Muscle layer of duodenum (tissue), 2 donors: ENCODE results near the gene SDSL.

Experiments
- H3K27ac ChIP-seq: one replicate; pipeline ENCODE4 v1.7.0; 2013; ENCODE audit warnings: mild to moderate bottlenecking, low read length
- H3K27me3 ChIP-seq: one replicate; pipeline ENCODE4 v1.7.0; 2013; ENCODE audit warnings: low read depth, mild to moderate bottlenecking, control low read depth, low read length
- H3K36me3 ChIP-seq, 2 donors: one replicate each; pipeline ENCODE4 v1.7.0; 2013; ENCODE audit warnings: low read length in 2 of 2, control low read depth in 1 of 2, mild to moderate bottlenecking in 1 of 2; ENCODE audit not compliant: insufficient read depth in 2 of 2, control insufficient read depth in 1 of 2
- H3K4me1 ChIP-seq, 2 donors: one replicate each; pipeline ENCODE4 v1.7.0; 2013; ENCODE audit warnings: low read length in 2 of 2, mild to moderate bottlenecking in 2 of 2, control low read depth in 1 of 2, moderate library complexity in 1 of 2; ENCODE audit not compliant: insufficient read depth in 2 of 2, control insufficient read depth in 1 of 2
- H3K4me3 ChIP-seq, 2 donors: one replicate each; pipeline ENCODE4 v1.7.0; 2013; ENCODE audit warnings: low read length in 2 of 2, low read depth in 1 of 2, mild to moderate bottlenecking in 1 of 2
- H3K9me3 ChIP-seq, 2 donors: one replicate each; pipeline ENCODE4 v1.7.0; 2013; ENCODE audit warnings: low read length in 2 of 2, control low read depth in 1 of 2, mild to moderate bottlenecking in 1 of 2; ENCODE audit not compliant: control insufficient read depth in 1 of 2
- donor health status: healthy.

The SDSL gene

DNA sequence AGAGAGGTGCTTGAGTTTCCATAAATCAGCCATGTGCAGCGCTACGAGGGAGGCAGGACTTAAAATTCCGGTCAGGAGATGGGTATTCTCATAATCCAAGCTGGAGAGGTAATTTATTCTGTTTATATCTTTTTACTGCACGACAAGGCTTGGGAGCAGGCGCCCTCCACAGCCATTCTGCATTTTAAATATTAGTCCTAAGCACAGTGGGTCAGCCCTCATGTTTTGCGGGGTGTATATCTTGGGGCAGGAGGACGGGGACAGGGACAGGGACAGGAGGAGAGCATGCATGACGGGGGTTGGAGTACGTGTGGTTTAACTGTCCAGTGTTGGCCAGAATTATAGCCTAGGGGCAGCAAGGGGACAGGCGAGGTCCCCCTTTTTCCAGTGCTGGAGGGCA lies 35.0 kb downstream of the SDSL start:
- no peak overlapping the region for H3K4me3 ChIP-seq
- H3K36me3 ChIP-seq: no peaks in the 10 kb centered on the region
- no peak overlapping the region for H3K27ac ChIP-seq
- no peaks in the 10 kb centered on the region for H3K9me3 ChIP-seq
- peaks cover 5% of the 10 kb centered on the region for H3K27me3 ChIP-seq
- peaks cover 0 to 1% of the 10 kb centered on the region in 2 donors for H3K4me1 ChIP-seq

DNA sequence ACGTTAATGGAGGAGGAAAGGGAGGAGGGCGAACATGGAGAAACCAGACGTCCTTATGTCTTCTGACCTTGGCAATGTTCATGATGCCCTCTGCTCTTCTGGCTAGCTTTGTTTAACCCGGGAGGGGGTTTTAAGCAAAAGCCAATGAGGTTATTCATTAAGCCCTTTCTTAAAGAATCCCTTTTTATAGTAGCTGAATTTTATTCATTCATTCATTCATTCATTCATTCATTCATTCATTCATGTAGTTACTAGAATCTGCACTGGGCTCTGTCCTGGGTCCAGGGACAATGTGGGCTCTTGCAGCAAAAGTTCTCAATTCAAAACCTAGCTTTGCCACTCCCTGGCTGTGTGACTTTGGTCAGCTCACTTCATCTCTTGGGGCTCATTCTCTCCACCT lies 35.5 kb downstream of the SDSL start:
- peaks cover 5% of the 10 kb centered on the region for H3K27me3 ChIP-seq
- no peak overlapping the region for H3K4me3 ChIP-seq
- peaks cover 0 to 4% of the 10 kb centered on the region in 2 donors for H3K4me1 ChIP-seq
- H3K9me3 ChIP-seq: no peaks in the 10 kb centered on the region
- no peaks in the 10 kb centered on the region for H3K36me3 ChIP-seq
- no peak overlapping the region for H3K27ac ChIP-seq

DNA sequence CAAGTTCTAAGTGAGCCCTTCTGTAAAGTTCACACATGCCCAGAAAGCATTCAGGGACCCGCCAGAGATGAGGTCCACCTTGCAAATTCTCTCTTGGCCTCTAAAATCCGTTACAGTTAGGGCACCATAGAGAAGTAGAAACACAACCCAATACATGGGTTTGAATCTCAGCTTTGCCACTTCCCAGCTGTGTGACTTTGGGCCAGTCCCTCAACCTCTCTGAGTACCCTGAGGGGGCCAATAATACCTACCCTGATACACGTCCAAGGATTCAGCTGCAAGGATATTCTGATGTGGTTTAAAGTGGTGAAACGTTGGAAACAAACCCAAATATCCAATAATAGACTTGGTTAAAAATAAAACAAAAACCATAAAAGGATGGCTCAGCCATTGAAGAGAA lies 37.8 kb downstream of the SDSL start:
- Histone ChIP-seq H3K27me3 (peaks cover 27% of the 10 kb centered on the region), H3K4me3 (no peak overlapping the region)

DNA sequence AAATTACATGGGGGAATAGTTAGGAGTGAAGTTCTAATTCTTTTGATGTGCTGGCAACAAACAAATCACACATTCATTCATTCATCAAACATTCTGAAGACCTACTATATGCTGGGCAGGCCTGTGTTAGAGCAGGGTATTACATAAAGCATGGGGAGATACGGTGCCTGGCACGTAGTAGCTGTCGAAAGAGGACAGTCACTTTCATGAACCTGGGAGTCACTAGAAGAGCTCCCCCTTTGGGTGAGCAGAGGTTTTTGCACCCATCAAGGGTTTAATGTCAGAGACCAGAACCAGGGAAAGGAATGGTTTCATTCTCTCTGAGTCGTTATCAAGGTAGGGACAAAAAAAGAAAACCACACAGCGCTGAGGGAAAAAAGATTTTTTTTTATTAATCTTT lies 39.5 kb downstream of the SDSL start:
- Histone ChIP-seq H3K27ac (no peak overlapping the region), H3K36me3 (no peaks in the 10 kb centered on the region), H3K4me3 (no peak overlapping the region), H3K4me1 (peaks cover 0 to 34% of the 10 kb centered on the region in 2 donors), H3K9me3 (no peaks in the 10 kb centered on the region), H3K27me3 (peaks cover 39% of the 10 kb centered on the region)

More for the DNA sequence above, 37.8 kb downstream of the SDSL start:
- Histone ChIP-seq H3K4me1 (peaks cover 0 to 27% of the 10 kb centered on the region in 2 donors), H3K27ac (no peak overlapping the region), H3K36me3 (no peaks in the 10 kb centered on the region), H3K9me3 (no peaks in the 10 kb centered on the region)

DNA sequence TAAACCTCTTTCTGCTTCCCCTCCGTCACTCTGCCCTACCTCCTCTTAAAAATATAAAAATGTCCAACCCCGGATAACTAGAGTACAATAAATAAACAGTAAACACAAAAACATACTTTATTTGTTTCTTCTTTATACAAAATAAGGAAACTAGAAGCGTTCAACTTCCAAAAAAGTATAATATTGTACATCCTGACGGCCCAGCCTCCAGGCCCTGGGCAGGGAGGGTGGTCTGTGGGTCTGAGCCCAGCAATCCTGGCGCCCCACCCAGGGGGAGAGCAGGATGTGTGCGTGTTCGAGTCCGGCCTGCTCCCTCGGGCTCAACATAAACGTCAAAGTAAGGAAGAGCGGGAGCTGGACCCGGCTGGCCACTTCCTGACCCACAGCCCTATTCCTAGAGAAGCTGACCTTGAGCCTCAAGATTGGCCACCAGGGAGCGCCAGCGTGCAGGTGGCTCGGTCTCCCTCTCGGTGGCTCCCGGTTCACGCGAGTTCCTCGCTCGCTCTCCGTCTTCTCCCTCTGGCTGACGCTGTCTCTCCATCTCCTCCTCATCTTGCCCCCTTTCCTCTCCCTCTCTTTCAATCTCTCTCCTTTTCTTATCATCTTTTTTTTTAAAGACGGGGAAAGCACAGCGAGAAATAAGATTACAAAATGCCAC lies 40.1 kb downstream of the SDSL start:
- H3K27ac ChIP-seq: no peak overlapping the region
- H3K4me1 ChIP-seq: peaks cover 0 to 40% of the 10 kb centered on the region in 2 donors
- H3K36me3 ChIP-seq: no peaks in the 10 kb centered on the region
- H3K4me3 ChIP-seq: peak overlapping the region in 1 of 2 donors; percentile 12
- H3K27me3 ChIP-seq: peaks cover 44% of the 10 kb centered on the region
- H3K9me3 ChIP-seq: no peaks in the 10 kb centered on the region

DNA sequence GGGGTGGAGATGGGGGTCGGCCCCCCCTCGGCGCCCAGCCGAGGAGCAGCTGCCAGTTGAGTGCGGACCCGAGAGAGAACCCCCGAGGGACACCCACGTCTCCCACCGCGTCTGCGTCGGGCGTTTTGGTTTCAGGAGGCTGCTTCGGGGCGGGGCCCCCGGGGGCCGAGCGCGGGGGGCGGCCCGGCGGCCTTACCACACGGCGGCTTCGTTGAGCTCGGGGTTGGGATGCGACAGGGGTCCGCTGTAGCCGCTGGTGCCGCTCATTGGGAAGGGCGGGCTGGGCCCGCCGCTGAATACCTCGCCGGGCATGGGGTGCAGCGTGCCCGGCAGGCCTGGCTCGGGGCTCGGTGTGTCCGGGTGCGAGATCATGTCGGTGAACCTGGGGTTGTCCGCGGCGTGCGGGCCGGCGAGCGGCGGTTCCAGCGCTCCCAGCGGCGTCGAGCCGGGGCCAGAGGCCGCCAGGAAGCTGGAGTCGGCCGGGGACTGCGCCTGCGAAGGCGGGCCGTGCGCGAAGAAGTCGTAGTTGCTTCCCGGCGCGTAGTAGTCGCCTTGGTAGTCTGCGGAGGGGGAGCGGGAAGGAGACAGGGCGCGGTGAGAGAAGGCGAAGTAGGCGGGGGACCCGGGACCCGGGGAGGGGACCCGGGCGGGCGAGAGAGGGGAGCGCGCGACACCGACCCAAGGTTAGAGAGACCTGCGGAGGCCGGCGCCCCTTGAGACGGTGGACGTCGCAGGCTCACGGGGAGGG lies 41.0 kb downstream of the SDSL start:
- Histone ChIP-seq H3K27me3 (peaks cover 53% of the 10 kb centered on the region), H3K4me3 (peak overlapping the region in 1 of 2 donors; percentile 59), H3K36me3 (no peaks in the 10 kb centered on the region), H3K9me3 (no peaks in the 10 kb centered on the region), H3K27ac (no peak overlapping the region), H3K4me1 (peaks cover 0 to 49% of the 10 kb centered on the region in 2 donors)

DNA sequence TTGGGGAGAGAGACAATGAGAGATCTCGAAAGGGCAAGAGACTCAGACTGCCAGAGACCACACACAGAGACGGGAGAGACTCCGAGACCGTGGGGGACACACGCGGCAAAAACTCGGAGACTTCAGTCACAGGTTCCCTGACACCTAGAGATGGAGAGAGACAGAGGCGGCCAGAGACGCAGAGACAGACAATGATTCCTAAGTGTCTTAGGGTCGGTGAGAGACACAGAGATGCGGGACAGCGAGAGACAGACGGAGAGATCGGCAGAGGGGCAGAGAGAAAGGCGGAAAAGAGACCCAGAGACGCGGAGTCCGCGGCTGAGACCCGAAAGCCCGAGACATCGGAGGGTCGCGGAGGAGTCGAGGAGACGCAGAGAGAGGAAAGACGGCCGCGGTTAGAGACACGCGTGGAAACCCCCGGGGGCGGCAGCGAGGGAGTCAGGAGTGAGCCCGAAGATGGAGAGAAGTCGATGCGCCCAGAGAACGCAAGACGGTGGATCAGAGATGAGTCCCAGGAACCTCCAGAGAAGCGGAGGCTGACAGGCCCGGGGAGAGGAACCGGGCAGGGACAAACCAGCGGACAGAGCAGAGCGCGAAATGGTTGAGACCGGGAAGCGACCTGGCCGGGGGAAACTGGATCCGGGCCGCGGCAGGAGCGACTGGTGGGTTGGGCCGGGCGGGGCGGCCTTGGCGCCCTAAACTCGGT lies 41.7 kb downstream of the SDSL start:
- no peaks in the 10 kb centered on the region for H3K9me3 ChIP-seq
- H3K27ac ChIP-seq: no peak overlapping the region
- peaks cover 60% of the 10 kb centered on the region for H3K27me3 ChIP-seq
- no peaks in the 10 kb centered on the region for H3K36me3 ChIP-seq
- H3K4me1 ChIP-seq: peaks cover 0 to 50% of the 10 kb centered on the region in 2 donors
- peak overlapping the region in 1 of 2 donors; percentile 59 for H3K4me3 ChIP-seq

DNA sequence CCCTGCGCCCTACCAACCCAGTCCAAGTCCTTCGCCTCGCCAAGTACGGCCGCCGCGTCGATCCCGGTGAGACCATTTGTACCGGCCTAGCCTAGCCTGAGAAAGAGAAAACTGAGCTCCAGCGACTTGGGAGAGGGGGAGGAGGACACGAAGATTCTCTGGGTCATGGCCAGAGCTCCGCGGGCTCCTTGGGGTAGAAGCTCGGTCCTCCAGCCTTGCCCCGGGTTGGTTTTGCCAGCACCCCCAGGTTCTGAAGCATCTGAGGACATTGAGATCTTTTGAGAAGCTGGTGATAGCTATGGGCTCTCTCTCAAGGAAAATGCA lies 42.2 kb downstream of the SDSL start:
- Histone ChIP-seq H3K4me3 (peak overlapping the region in 1 of 2 donors; percentile 59), H3K4me1 (peaks cover 0 to 50% of the 10 kb centered on the region in 2 donors), H3K36me3 (no peaks in the 10 kb centered on the region), H3K9me3 (no peaks in the 10 kb centered on the region), H3K27me3 (peaks cover 65% of the 10 kb centered on the region), H3K27ac (no peak overlapping the region)

DNA sequence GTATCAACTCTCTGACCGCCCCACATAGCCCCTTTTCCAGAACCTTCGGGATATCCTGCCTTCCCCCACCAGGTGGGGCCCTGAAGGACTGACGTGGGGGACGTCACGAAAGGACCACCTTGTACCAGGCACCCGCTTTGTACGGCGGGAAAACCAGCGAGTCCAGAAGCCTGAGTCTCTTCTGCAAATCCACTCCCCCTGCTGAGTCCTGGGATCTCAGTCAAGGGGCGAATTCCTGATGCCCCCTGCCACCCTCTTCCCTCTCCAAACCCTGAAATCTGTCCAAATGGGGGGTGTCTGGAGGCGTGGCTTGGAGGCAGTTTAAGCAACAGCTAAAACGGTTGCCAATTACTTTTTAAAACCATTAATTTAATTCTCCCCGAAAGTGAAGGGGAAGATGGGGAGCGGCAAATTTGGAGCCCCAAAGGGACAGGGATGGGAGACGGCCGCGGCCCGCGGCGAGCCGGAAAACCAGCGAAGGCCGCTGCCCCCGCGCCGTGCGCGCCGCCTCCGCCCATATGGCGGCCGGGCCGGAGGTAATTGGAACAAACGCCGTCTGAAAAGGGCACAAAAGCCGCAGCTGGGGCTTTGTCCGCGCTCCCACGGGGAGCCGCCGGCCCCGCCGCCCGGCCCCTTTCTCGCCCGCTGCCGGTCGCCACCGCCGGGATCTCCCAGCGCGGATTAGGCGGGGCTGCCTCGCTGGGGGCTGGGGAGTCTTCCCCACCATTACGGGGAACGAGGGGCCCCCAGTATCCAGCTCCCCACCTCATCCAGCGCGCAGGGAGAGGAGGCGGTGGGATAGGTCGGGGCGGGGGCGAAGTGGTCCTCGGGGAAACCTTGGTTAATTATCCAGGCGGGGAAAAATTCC lies 42.9 kb downstream of the SDSL start:
- Histone ChIP-seq H3K27ac (no peak overlapping the region), H3K9me3 (no peaks in the 10 kb centered on the region), H3K4me1 (peaks cover 0 to 50% of the 10 kb centered on the region in 2 donors), H3K36me3 (no peaks in the 10 kb centered on the region), H3K27me3 (peaks cover 71% of the 10 kb centered on the region), H3K4me3 (peak overlapping the region in 1 of 2 donors; percentile 59)

DNA sequence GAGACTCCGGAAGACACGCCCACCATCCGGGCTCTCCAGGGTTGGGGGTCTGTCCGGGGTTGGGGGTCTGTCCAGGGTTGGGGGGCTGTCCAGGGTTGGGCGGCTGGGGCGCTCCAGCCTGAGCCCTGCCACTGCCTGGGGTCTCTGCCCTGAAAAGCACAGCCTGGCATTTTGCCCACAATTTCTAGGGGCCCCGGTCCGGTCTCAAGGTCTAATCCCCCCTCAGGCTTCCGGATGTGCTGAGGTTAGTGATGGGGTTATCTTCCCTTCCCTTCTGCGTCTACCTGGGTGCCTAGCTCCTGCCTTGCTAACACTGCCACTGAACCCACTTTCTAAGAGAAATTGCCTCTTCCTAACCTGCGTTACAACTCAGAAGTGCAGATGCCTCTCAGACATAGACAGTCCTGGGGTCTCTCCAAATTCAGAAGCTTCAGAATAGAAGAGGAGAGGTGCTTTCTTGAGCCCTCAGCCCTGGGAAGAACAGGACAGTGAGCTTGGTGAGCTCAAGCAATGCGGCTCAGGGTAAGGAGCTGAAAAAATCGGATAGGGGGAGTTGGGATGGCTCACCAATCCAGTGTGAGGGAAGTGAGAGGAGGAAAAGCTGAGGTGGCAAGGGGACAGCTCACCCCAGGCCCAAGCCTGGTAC lies 43.8 kb downstream of the SDSL start:
- Histone ChIP-seq H3K4me3 (no peak overlapping the region), H3K27me3 (peaks cover 72% of the 10 kb centered on the region)

More for the DNA sequence above, 43.8 kb downstream of the SDSL start:
- Histone ChIP-seq H3K27ac (no peak overlapping the region), H3K9me3 (no peaks in the 10 kb centered on the region), H3K36me3 (no peaks in the 10 kb centered on the region), H3K4me1 (peaks cover 0 to 50% of the 10 kb centered on the region in 2 donors)
